T-helper 1 cell treated with Interleukin-12 subunit alpha and Interleukin-12 subunit beta and Interleukin-4 antibody, amounts not matched to agents 30 μg/mL and 1 μg/mL, for 36 hours (primary cell): Measurements from ENCODE around the gene ROR1.

Experiments used
- H3K27ac Mint-ChIP-seq: one replicate; pipeline ENCODE4 v1.8.0; 2021; ENCODE audit warnings: mild to moderate bottlenecking, mixed read lengths
- H3K27me3 Mint-ChIP-seq: one replicate; pipeline ENCODE4 v1.8.0; 2021; ENCODE audit warnings: low read depth, mixed read lengths
- H3K36me3 Mint-ChIP-seq: one replicate; pipeline ENCODE4 v1.8.0; 2021; ENCODE audit warnings: low read depth, mixed read lengths
- H3K4me1 Mint-ChIP-seq: one replicate; pipeline ENCODE4 v1.8.0; 2021; ENCODE audit warnings: low read depth, mixed read lengths
- H3K4me3 Mint-ChIP-seq: one replicate; pipeline ENCODE4 v1.8.0; 2021; ENCODE audit warnings: mild to moderate bottlenecking, moderate library complexity, mixed read lengths
- H3K9me3 Mint-ChIP-seq: one replicate; pipeline ENCODE4 v1.8.0; 2021; ENCODE audit warnings: mixed read lengths

The ROR1 gene

DNA sequence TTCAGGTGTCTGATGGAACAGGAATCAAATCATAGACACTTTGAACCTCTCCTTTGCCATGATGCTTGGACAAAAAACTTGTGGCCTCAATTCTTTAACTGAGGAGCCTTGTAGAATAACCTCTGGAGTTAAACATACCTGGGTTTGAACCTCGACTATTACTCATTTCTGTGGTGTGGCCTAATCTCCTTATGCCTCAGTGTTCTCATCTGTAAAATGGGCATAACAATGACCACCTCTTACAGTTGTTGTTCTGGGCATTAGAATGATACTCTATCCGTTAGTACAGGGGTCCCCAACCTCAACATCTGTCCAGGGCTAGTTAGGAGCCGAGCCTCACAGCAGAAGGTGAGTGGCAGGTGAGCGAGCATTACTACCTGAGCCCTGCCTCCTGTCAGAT, 137.2 kb downstream of the ROR1 start:
- peaks cover 11% of the 10 kb centered on the region for H3K27me3 Mint-ChIP-seq
- no peaks in the 10 kb centered on the region for H3K9me3 Mint-ChIP-seq
- no peaks in the 10 kb centered on the region for H3K4me1 Mint-ChIP-seq
- H3K4me3 Mint-ChIP-seq: no peak overlapping the region
- H3K36me3 Mint-ChIP-seq: no peaks in the 10 kb centered on the region
- no peak overlapping the region for H3K27ac Mint-ChIP-seq

DNA sequence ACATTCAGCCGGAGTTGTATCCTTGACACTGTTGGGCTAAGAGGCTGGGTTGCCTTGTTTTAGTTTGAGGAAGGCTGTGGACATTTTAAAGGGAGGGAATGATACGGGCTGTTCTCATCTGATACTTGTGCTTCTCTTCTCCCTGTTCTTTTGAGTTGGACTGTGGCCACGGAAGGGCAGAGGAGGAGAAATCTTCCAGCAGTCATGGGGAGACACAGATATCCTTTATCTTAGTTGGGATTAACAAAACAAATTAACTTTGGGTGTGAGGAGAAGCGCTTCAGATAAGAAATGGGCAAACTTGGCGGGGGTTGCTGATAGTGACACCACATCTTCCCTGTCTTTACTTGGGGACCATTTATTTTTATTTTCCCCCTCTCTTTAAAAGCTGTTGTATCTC, 138.8 kb downstream of the ROR1 start:
- peaks cover 11% of the 10 kb centered on the region for H3K27me3 Mint-ChIP-seq
- no peaks in the 10 kb centered on the region for H3K4me1 Mint-ChIP-seq
- no peak overlapping the region for H3K4me3 Mint-ChIP-seq
- H3K36me3 Mint-ChIP-seq: no peaks in the 10 kb centered on the region
- no peaks in the 10 kb centered on the region for H3K9me3 Mint-ChIP-seq
- no peak overlapping the region for H3K27ac Mint-ChIP-seq

DNA sequence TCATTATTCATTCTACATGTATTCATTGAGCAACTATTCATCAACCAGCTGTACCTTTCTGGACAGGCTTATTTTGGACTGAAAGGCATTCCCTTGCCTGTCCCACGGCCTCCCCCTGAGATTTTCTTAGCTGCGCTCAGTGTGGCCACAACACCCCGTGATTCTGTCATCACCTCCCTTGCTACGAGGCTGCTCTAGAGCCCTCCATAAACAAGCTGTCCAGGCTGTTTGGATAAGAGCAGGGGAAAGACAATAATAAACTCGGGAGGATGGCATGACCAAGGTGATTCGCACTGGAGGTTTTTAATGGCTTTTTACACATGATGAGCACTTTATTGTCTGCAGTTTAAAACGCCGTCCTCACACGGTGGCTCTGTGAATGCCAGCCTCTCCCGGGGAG, 139.7 kb downstream of the ROR1 start:
- Mint-ChIP-seq H3K36me3 (no peaks in the 10 kb centered on the region), H3K4me3 (no peak overlapping the region), H3K27me3 (peaks cover 11% of the 10 kb centered on the region), H3K9me3 (no peaks in the 10 kb centered on the region), H3K27ac (no peak overlapping the region), H3K4me1 (no peaks in the 10 kb centered on the region)

GRCh38 chr1:63914241-63914640, 140.4 kb downstream of the ROR1 start:
- Mint-ChIP-seq H3K36me3 (no peaks in the 10 kb centered on the region), H3K4me3 (no peak overlapping the region), H3K27ac (no peak overlapping the region), H3K4me1 (no peaks in the 10 kb centered on the region), H3K27me3 (peaks cover 11% of the 10 kb centered on the region), H3K9me3 (no peaks in the 10 kb centered on the region)

GRCh38 chr1:63914706-63915105, 140.9 kb downstream of the ROR1 start:
- Mint-ChIP-seq H3K9me3 (no peaks in the 10 kb centered on the region), H3K27ac (no peak overlapping the region), H3K27me3 (peaks cover 11% of the 10 kb centered on the region), H3K4me3 (no peak overlapping the region), H3K36me3 (no peaks in the 10 kb centered on the region), H3K4me1 (no peaks in the 10 kb centered on the region)

GRCh38 chr1:63915121-63915520, 141.3 kb downstream of the ROR1 start:
- Mint-ChIP-seq H3K27ac (no peak overlapping the region), H3K4me1 (no peaks in the 10 kb centered on the region), H3K4me3 (no peak overlapping the region), H3K27me3 (peaks cover 11% of the 10 kb centered on the region), H3K9me3 (no peaks in the 10 kb centered on the region), H3K36me3 (no peaks in the 10 kb centered on the region)

GRCh38 chr1:63916485-63917360, 142.9 kb downstream of the ROR1 start:
- Mint-ChIP-seq H3K27me3 (peaks cover 11% of the 10 kb centered on the region), H3K4me3 (no peak overlapping the region), H3K9me3 (no peaks in the 10 kb centered on the region), H3K4me1 (no peaks in the 10 kb centered on the region), H3K36me3 (no peaks in the 10 kb centered on the region), H3K27ac (no peak overlapping the region)

GRCh38 chr1:63917571-63918417, 144.0 kb downstream of the ROR1 start:
- no peaks in the 10 kb centered on the region for H3K4me1 Mint-ChIP-seq
- no peak overlapping the region for H3K4me3 Mint-ChIP-seq
- no peaks in the 10 kb centered on the region for H3K9me3 Mint-ChIP-seq
- H3K27me3 Mint-ChIP-seq: peaks cover 4% of the 10 kb centered on the region
- no peaks in the 10 kb centered on the region for H3K36me3 Mint-ChIP-seq
- no peak overlapping the region for H3K27ac Mint-ChIP-seq

DNA sequence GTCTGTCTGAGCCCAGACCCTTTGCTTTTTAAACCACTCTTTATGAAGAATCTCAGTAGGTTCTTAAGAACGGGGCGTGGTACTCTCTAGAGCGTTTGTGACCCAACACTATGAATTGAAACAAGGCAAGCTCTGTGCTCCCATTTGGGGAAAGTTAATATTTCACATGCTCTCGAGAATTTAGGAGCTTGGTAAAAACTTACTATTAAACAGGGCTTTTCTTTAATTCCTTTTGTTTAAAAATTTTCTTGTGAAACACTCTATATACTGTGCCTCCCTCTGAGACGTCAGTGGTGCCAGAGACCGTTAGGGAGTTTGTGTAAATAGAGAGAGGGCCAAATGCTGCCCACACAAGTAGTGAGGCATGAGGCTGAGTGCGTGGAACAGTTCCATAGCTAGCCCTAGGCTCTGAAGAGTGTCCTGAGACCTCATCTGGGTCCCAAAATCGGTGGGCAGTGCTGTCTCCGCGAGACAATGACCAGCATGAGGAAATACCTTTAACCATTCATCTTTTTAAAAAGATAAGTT, 144.7 kb downstream of the ROR1 start:
- Mint-ChIP-seq H3K36me3 (no peaks in the 10 kb centered on the region), H3K9me3 (no peaks in the 10 kb centered on the region), H3K27me3 (peaks cover 4% of the 10 kb centered on the region), H3K27ac (no peak overlapping the region), H3K4me3 (no peak overlapping the region), H3K4me1 (no peaks in the 10 kb centered on the region)

DNA sequence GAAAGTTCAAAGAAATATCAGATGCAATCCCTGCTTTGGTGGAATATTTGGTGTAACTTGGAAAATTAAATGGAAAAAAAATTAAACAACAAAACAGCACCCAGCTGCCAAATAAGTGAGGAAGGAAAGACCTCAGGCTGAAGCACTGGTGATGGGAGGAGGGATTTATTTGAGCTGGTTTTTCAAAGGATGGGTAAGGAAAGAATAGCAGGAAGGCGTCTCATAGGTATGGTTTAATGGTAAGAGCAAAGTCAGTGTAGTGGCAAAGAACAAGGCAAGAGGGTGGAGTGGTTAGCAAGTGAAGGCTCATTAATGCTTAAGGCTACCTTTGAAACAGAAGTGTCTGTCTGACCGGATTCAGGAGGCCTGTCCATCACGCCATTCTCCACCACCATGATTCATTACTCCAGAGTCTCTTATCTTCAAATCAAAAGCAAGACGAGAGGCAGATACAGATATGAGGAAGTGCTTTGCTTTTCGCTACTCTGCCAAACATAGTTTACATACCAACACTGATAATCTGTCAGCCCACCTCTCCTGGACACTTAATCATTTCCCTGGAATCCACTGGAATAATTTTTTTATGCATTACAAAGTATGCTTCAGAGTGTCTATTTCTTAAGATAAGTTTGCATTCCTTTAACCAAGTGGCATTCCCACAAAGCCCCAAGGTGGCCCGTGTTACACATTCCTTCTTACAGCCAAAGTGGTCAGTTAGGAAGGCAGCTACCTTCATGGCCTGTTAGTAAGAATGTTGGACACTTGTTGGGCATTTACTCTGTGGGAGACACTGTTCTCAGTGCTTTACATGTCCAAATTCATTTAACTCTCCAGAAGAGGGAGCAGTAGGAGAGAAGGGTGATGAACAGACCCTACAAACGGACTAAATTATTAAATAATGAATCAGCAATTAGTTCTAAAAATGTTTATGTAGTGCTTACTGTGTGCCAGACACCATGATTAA, 146.6 kb downstream of the ROR1 start:
- no peak overlapping the region for H3K27ac Mint-ChIP-seq
- H3K36me3 Mint-ChIP-seq: no peaks in the 10 kb centered on the region
- H3K4me1 Mint-ChIP-seq: no peaks in the 10 kb centered on the region
- no peaks in the 10 kb centered on the region for H3K9me3 Mint-ChIP-seq
- no peak overlapping the region for H3K4me3 Mint-ChIP-seq
- H3K27me3 Mint-ChIP-seq: peaks cover under 1% of the 10 kb centered on the region

DNA sequence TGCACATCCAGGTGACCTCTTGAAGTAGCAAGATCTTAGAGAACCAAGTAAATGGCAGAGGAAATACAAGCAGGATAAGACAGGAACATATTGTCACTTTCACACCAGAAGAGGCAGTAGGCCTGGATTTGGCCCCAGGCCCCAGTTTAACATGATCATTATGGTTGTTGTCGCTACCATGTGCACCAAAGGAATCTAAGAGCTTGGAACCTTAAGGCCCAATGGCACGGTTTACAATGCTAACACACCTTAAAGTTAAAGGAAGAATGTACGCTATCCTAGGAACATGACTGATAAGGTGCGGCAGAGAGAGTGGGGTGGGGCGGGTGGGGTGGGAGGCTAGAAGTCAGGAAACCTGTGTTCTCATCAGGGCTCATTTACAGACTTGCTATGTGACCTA, 147.5 kb downstream of the ROR1 start:
- Mint-ChIP-seq H3K4me3 (no peak overlapping the region), H3K9me3 (no peaks in the 10 kb centered on the region), H3K27me3 (no peaks in the 10 kb centered on the region), H3K4me1 (no peaks in the 10 kb centered on the region), H3K27ac (no peak overlapping the region), H3K36me3 (no peaks in the 10 kb centered on the region)

DNA sequence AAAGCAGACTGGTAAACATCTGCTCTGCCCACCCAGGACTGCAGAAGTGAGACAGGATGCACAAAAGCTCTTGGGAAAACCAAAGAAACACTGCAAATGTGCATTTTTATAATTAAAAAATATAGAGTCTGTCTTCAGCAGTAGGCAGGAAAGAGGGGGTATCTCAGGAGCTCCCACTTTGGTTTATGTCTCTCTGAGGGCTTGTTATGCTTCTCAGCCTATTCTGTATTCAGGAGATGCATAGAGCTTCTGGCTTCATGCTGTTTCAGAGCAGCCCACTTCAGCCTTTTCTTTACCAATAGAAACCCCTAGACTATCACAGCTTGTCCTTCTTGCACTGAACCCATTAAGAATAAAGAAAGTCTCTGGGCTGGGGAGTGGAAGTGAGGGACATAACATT, 148.0 kb downstream of the ROR1 start:
- Mint-ChIP-seq H3K27me3 (no peaks in the 10 kb centered on the region), H3K4me3 (no peak overlapping the region), H3K36me3 (no peaks in the 10 kb centered on the region), H3K4me1 (no peaks in the 10 kb centered on the region), H3K27ac (no peak overlapping the region), H3K9me3 (no peaks in the 10 kb centered on the region)

DNA sequence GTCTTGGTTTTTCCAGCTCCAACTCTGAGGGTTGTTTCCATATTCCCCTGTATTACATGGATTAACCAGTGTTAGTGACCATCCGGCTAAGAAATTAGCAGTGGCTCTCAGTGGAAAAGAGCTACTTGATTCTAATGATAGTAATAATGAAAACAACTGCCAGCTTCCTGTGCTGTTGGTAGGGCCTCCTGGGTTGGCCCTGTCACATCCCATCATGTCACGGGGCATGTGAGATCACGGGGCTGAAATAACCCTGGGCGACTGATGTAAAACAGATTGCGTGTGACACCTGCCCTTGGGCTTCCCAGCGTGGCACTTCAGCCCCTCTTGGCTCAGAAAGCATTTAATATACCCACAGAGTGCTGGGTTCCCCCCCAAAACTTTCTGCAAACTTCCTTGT, 149.0 kb downstream of the ROR1 start:
- H3K9me3 Mint-ChIP-seq: no peaks in the 10 kb centered on the region
- no peaks in the 10 kb centered on the region for H3K4me1 Mint-ChIP-seq
- no peak overlapping the region for H3K27ac Mint-ChIP-seq
- H3K36me3 Mint-ChIP-seq: no peaks in the 10 kb centered on the region
- H3K4me3 Mint-ChIP-seq: no peak overlapping the region
- H3K27me3 Mint-ChIP-seq: no peaks in the 10 kb centered on the region

DNA sequence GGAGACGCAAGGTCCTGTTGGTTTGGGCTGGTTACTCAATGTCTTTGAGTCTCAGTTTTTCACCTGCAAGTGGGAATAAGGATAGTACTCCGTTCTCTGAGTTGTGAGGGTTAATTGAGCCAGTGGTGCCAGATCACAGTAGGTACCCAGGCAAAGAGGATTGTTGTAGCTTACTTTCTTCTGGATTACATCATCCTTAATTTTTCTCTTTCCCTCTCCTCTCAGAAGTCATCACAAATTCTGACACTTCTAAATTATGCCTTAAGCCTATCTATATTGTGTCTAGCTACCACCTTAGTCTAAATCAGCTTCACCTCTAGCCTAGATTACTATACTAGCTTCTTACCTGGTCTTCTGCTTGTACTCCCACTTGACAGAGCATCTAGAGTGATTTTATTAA, 149.5 kb downstream of the ROR1 start:
- Mint-ChIP-seq H3K4me1 (no peaks in the 10 kb centered on the region), H3K36me3 (no peaks in the 10 kb centered on the region), H3K9me3 (no peaks in the 10 kb centered on the region), H3K27me3 (no peaks in the 10 kb centered on the region), H3K4me3 (no peak overlapping the region), H3K27ac (no peak overlapping the region)
